GM18868 (cell line): ENCODE measurements around the gene SPATA6L.

ENCODE experiments used
- ATAC-seq: cut with Tn5 transposase; IDR thresholded peaks from one replicate; pipeline ENCODE4 v1.9.1; 2021; ENCODE audit warnings: mild to moderate bottlenecking, moderate library complexity; ENCODE audit not compliant: unreplicated experiment

SPATA6L gene

DNA sequence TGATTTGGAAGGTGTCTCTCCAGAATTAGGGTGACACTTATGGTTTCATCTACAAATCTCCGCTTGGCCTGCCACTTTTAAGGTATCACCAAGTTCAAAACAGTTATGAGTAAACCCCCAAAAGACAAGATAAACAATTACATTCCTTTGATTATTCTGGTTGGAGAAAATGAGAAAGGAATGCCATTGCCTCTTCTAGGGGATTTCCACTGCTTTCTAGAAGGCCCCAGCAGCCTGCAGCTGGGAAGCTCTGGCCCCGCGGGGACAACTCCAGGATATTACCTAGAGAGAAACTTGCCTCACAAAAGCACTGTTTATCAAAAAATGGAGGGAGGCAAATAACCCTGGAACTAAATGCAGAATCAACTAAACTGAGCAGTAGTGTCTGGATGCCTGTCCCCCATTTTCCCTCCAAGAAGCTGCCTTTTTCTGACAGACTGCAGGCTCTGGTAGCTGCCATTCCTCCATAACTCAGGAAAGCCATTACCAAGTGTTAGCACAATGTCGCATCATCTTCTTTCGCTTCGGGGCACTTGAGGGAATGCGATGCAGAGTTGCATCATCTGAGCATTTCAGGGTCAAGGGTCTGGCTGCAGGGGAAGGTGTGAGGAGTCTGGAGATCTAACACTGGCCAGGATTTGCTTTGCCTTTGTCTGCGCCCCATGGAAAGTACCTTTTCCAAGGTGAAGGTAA, 75.7 kb downstream of the SPATA6L start:
- no peak for ATAC-seq

DNA sequence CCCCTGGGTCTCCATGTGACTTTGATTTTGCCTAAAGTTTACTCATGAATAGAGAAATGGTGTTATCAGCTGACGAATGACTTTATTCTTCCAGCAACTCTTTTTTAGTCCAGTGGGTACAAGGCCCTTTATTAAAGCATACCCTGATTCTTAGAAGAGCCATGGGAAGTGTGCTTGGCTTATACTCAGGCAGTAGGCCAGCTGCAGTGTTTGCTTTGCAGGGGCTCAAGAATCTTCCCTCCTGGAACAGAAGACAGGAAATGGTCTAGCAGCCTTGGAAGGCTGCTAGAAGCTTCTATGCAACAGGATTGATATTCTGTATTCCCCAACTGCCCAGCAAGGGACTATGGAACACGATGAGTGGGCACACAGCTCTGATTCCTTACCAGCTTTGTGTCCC, 77.6 kb downstream of the SPATA6L start:
- no peak for ATAC-seq

DNA sequence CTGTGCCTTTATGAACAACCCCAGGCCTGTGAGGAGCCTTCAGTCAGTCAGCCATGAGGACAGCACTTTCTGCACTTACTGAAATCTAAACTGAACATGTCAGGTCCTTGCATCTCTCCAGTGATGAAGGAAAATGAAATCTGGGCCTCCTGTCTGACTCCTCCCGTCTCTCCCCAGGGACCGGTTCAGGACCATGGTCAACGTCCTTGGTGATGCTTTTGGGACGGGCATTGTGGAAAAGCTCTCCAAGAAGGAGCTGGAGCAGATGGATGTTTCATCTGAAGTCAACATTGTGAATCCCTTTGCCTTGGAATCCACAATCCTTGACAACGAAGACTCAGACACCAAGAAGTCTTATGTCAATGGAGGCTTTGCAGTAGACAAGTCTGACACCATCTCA, 81.1 kb downstream of the SPATA6L start:
- ATAC-seq = no peak

DNA sequence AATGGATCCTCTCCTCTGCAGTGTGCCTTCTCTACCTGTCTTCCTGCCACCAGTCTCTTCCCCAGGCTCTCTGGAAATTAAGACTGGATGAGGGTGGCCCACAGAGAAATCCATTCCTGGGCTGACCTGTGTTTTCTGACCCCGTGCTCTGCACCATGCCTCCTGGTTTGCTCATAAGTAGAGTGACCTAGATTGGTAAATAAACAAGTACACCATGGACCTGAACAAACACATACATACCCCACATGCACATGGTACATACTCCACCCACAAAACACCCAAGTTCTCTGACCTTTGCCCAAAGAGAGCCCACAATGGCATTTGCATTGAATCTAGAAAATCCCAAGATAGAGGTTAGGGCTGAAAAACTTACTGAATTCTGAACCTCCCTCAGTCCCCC, 81.6 kb downstream of the SPATA6L start:
- no peak for ATAC-seq

DNA sequence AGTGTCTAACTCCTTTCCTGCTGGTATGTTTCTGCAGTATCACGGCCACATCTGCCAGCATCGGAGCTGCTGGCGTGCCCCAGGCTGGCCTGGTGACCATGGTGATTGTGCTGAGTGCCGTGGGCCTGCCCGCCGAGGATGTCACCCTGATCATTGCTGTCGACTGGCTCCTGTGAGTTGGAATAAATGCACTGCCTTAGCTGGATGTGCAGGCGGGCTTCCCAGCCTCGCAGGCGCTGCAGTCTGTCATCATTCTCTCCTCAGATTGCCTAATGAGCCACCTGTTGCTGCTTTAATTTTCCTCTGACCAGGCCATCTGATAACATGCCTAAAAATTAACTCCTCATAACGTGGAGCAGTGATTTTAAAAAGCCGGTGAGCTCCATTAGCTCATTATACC, 83.3 kb downstream of the SPATA6L start:
- ATAC-seq = no peak

DNA sequence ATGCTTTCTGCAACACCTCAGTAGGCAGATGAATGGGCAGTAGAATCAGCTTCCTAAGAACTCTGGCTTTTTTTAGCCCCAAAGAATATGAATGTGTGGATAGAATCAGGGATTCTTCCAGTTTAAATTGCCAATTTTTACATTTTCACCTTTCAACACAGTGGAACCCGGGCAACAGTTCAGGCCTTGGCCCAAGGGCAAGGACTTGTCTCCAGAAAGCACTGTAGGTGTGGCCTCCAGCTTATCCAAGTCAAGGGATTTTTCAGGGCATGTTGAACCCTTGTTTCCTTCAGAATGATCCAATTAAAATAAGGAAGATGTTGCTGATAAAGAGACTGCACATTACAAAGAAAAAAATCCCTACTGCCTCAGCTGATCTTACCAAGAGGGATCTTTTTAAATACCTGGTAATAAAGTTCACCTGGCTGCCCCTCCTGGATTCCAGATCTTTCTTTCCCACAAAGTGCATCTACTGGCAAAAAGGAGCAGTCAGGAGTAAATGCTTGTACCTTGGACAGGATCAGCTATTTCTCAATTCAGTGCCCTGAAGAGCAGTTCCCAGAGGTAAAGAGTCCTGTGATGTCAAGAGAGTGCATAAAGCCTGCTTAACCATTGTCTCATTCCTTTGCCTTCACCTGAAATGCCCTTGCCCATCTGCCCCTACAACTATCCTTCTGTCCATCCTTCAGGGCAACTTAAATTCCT, 84.3 kb downstream of the SPATA6L start:
- ATAC-seq = no peak

DNA sequence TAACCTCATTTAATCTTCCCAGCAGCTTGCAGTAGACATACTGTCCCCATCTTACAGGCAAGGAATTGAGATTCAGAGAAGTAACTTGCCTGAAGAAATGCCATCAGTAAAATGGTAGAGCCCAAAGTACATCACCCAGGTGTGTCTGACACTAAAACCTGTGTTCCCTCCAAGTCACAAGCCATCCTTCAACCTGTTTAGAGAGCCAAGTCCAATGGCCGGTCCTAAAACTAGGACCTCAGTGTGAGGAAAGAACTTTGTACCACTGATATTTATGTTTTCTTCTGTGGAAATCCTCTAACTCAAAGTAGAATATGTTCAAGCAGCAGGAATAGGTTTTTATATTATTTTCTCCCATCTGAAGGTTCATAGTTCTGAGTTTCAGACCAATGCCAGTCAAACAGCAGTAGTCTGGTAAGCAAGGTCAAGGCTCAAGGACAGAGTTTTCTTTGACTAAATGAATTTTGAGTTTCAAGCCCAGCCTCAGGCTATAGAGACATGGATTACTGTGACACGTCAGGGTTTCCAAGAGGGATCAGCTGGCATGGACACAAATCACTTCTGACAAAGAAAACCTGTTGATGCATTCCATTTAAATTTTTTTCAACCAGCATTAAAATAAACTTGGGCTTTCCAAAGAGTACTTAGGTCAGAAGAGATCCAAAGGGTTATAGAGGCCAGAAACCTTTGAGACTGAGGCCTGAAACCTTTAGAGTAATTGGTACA, 85.1 kb downstream of the SPATA6L start:
- no peak for ATAC-seq

DNA sequence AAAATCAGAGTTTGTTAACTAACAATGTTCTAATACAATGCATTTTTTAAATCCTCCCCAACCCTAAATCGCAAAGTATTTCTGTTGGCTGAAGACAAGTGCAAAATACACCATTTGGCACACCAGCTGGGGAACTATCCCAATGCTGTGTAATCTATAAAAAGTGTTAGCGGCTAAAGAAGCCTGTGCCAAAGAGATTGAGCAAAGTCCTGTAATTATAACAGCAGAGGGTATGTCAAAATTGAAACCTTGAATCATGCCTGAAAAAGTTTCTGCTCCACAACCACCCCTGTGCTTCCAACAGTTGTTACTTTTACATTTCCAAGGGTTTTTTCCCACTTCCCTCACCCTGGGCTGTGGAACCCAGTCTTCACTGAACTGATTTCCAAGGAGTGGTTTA, 87.3 kb downstream of the SPATA6L start:
- ATAC-seq = no peak

DNA sequence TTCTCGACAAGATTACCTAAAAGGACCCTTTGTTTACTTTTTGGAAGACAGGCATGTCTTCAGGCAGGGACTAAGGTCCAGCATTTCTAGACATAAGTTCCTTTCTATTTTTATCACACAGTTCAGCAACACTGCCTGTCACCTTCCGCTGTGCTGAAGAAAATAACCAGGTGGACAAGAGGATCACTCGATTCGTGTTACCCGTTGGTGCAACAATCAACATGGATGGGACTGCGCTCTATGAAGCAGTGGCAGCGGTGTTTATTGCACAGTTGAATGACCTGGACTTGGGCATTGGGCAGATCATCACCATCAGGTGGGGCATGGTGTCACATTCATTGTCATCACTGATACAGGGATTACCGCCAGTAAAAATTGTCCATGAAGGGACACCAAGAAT, 89.8 kb downstream of the SPATA6L start:
- no peak for ATAC-seq

DNA sequence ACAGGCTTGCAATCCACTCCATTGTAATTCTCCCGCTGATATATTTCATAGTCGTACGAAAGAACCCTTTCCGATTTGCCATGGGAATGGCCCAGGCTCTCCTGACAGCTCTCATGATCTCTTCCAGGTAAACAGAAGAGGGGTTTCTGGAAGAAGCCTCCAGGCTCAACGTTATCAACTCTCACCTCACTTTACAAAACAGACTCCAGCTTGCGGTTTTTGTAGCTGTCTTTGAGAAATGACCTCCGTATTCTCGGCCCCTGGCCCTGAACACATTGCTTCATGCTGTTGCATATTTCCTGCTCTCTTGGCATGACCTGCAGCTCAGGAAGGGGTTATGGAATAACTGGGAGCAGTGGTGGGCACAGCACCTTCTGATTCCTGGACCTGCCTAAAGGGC, 90.3 kb downstream of the SPATA6L start:
- ATAC-seq = no peak

DNA sequence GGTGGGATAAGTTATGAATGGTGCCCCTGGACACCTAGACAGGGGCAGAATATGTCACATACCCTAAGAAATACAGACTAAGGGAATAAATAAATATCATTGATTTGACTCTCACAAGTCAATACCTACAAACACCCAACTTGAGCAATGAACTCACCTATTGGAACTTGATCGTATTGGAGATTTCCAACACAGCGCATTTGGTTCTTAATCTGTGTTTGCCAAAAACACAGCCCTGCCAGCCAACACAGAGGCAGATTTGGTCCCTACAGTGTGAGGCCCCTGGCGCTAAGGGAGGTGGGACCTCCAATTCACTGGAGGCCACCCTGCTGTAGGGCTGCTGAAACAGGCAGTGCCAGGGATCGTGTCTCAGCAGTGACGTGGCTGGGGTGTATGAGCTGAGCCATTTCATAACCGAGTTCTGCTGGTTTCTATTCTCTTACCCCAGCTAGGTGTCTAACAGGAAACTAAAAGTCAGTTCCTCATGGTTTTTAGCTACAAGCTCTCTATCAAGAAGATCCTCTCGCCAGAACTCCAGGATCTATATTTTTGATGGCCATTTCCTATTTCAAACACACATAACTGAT, 91.5 kb downstream of the SPATA6L start:
- peak; percentile 84 for ATAC-seq

DNA sequence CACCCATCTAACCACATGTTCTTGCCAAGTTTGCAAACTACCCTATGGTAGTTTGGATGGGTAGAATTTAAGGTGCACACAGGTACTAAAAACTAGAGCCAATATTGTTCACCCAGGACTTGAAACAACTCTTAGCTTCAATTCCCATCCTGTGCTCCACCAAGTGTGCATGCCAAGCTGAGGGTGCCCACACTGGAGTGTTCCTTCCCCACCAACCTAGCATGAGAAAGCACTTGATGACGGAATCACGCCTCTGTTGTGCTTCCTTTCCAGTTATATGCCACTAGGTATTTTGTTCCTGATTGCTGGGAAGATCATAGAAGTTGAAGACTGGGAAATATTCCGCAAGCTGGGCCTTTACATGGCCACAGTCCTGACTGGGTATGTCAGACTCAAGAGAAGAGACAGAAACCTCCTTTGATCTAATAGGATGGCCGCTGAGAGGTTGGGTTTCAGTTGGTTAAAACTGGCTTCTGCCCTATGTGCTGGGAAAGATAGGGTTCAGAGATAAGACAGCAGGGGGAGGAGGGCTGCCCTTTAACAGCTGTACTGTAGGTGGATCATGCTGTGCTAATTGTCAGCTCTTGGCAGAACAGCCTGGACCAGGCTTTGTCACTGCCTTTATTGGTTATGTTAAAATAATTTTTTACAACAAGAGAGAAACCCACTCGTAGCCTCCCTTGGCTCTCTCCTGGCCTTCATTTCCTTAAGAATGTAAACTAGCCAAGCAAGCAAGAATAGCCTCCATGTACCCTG, 92.5 kb downstream of the SPATA6L start:
- no peak for ATAC-seq

DNA sequence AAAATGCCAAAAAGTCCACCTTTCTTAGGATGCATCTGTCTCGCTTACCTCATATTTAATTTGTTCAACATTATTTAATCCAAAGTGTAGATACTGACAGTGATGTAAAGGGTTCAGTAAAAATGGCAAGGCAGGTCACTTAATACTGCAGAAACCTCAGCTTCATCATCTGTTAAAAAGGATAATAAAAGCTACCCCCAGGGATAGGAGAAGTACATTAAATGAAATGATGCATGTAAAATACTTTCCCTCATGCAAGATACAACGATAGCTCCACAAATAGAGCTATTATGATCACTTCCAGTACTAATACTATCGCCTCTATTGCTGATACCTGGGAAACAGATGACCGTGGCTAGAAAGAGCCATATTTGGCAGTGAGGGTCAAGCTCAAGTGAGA, 93.1 kb downstream of the SPATA6L start:
- no peak for ATAC-seq

DNA sequence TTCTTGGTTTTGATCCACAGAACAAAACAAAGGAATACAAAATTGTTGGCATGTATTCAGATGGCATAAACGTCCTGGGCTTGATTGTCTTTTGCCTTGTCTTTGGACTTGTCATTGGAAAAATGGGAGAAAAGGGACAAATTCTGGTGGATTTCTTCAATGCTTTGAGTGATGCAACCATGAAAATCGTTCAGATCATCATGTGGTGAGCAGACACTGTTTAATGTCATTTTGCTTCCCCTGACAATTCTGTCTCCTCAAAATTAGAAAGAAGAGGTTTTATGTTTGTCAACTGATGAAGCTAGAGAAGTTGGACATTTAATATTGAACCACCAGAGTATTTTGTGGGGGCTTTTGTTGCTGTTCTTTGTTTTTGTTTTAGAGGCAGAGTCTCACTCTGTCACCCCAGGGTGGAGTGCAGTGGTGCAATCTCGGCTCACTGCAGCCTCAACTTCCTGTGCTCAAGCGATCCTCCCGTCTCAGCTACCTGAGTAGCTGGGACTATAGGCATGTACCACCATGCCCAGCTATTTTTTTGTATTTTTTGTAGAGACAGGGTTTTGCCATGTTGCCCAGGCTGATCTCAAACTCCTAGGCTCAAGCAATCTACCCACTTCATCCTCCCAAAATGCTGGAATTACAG, 94.0 kb downstream of the SPATA6L start:
- no peak for ATAC-seq

DNA sequence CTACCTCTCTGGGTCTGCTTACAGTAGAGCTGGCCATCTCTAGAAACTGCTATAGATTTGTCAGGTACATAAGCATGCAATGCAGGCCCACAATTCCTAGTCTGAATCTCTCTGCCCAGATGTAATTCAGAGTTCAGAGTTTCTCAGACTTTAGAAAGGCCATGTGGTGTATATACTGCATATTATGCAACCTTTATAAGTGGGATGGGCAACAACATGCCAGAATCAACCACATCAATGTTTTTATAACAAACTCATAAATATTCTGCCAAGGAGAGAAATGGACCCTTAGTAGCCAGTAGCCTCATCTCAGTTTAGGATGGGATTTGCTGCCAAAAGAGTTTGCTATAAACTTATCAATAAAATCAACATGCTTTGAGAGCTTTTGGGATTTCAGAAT, 97.2 kb downstream of the SPATA6L start:
- no peak for ATAC-seq

DNA sequence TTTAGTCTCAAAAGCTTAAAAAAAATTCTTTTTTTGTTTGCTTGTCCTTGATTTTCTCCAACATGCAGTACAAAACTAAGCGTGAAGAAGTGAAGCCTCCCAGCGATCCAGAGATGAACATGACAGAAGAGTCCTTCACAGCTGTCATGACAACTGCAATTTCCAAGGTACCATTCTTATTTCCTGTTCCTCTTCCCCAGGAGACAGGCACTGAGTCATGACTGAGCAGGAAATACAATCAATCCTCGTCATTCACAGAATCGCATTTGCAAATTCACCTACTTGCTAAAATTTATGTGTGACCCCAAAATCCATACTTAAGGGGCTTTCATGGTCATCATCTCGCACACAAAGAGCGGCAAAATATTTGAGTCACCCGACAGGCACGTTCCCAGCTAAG, 98.7 kb downstream of the SPATA6L start:
- no peak for ATAC-seq

DNA sequence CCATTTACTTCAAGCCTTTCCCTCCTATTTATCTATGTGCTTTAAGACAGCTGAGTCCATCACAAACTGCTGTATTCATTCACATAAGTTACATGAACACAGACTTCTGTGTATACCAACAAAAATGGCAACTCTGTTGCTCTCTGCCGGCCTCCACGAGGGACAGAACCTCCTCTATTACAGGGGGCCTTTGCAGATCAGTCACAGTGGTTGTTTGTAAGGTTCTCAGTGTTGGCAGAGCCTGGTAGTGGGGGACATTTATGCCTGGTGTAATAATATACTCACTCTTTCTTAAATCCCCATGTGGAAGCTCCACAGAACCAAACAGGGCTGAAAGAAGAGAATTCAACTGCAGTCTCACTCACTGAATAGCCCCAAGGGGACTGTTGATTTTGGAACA, 99.5 kb downstream of the SPATA6L start:
- no peak for ATAC-seq

DNA sequence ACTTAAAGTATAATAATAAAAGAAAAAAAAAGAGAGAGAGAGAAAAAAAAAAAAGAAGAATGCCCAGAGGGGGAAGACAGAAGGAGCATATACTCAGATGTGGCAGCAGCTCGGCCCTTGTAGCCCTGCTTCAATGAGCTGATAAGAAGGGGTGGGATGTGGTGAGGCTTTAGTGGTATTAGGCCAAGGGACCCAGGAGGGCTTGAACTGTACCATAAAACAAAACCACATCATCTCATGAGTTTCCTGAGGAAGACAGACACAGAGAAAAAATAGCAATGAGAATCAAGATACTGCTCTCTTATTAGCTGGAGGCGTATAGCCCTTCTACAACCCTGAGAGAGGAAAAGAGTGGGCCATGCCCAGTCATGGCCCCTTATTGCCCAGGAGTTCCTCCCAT, 103.2 kb downstream of the SPATA6L start:
- no peak for ATAC-seq

DNA sequence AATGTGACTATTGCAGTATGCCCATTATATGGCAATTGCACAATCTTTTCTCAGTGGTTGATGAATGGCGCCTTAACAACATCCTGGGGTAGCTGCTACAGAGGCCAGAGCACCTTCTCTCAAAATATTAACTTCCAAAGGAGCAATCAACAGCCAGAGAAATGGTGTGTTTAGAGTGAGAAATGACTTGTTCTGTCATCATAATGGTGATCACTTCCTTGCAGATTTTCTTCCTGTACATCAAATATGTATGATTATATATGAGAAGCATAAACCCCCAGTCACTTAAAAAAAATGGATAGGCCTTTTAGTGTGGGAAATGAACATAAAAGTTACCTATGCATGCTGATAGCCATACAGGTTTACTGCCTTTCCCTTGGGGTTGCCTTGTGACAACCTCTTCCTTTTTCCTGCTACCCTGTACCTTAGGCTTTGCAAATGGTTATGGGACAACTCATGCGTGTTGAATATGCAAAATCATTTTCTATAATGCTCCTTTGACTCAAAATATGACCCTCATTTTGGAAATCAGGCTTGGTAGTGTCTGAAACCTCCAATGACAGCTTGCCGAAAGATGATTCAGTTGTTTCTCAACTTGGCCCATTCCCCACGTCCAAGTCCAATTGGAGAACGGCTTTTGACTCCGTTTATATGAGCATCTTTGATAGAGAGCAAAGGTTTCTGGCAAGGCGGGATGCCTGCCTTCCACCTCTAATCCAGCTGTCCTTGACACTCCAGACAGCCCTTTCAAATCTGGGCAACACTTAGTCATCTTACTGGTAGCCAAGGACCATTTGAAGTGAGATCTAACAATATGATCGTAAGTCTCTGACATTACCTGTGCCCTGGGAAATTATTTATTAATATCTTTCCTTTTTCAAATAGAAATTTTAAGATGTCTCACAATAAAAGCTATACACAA, 106.8 kb downstream of the SPATA6L start:
- peak; percentile 88 for ATAC-seq
